Fibroblast of skin of scalp (primary cell): ENCODE results near the gene PRSS27.
"Not testable (repeated sequence)": the region's sequence is repeated elsewhere in the genome, so short reads cannot be mapped to it uniquely, and the experiment has no call there.

Experiments used
- DNase-seq: peaks from one replicate; pipeline ENCODE4 v3.0.0-alpha.2; 2013

Gene PRSS27

DNA sequence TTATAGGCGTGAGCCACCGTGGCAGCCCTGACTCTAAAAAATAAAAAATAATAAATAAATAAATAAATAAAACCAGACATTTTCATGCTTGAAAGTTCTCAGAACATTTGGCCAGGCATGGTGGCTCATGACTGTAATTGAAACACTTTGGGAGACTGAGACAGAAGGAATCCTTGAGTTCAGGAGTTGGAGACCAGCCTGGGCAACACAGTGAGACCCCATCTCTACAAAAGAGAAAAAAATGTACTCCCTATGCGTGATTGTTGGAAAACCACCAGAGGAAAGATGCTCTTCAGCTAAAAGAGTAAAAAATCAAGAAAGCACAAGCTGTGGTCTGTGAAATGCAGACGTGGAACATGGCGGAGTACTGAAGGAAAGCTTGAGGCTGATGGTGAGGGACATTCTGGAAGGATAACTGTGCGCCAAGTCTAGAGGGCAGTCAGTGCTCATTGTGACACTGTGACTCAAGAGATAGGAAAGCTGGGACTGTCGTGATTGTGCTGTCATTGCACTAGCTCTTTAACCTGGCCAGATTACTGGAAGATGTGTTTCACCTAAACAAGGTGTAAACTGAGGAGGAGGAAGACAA lies 4.2 kb upstream of the PRSS27 start:
- DNase-seq: no peak

GRCh38 chr16:2721634-2722173 lies 1.7 kb upstream of the PRSS27 start:
- not testable (repeated sequence) for DNase-seq

- peak; percentile 90 for DNase-seq
Measured at GRCh38 chr16:2720719-2721633, 952 bp upstream of the PRSS27 start.

DNA sequence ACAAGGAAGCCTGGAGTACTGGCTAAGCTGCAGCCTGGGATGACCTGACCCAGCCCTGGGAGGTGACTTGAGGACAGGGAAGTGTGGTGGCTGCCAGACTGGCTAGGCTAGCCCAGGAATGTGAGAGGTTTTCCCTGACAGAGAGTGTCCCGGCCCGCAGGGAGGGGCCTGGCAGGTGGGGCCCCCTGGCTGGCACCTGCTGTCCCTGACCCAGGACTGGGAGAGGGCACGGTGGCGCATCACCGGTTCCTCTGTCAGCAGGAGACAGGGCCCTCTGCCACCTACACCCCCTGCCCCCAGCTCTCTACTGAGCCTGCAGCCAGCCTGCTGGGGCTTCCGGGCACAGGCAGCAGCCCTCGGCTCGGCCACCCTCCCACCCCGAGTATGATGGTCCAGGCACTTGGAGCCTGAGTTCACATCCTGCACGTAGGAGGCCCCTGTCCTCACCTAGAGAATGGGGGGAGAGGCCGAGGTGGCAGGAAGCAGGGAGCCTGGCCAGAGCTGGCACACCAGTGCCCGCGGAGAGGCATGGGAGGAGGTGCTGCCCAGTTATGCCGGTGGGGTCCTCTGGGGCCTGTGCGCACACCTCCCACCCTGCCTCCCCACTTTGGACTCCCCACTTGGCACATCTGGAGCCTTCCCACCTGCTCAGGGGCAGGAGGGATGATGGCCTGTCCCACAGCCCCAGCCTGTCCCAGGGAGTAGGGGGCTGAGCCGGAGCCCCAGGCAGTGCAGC lies 528 bp downstream of the PRSS27 start:
- no peak for DNase-seq

- no peak for DNase-seq
Measured at GRCh38 chr16:2717383-2718263, 2.4 kb downstream of the PRSS27 start.

DNA sequence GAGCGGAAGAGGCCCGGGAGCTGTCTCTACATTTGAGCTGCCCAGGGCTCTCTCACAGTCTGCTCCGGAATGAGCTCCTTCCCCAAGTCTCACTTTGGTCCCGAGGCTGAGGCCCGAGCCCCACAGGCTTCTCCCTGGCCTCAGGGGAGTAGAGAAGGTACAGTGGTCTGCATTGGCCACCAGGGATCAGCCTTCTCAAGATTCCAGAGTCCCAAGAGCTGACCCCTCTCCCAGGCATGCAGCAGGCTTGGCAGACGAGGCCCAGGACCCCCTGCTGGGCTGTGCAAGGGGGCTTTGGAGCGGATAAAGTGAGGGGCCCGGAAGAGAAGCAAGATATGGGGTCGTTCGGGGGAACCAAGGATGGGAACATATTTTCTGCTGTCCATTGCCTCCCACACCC lies 3.1 kb downstream of the PRSS27 start:
- no peak for DNase-seq

GRCh38 chr16:2715966-2716885 lies 3.8 kb downstream of the PRSS27 start:
- no peak for DNase-seq

DNA sequence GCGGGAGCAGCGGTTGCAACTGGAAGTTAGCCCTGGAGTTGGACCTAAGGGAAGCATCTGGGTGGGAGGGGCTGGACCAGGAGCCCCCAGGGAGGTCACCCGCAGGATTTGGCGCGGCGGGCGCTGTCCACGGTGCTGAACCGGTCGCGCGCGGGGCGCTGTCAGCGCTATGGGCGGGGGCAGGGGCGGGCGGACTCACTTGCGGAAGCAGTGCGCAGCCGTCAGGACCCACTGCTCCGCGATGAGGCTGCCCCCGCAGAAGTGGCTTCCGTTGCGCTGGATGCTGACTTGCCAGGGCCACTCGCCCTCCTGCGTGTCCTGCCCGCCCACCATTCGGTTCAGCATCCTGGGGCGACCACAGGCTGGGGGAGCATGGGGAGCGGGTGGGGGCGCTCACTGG lies 4.5 kb downstream of the PRSS27 start:
- DNase-seq: peak; percentile 51

GRCh38 chr16:2715064-2715463 lies 5.0 kb downstream of the PRSS27 start:
- DNase-seq: no peak

DNA sequence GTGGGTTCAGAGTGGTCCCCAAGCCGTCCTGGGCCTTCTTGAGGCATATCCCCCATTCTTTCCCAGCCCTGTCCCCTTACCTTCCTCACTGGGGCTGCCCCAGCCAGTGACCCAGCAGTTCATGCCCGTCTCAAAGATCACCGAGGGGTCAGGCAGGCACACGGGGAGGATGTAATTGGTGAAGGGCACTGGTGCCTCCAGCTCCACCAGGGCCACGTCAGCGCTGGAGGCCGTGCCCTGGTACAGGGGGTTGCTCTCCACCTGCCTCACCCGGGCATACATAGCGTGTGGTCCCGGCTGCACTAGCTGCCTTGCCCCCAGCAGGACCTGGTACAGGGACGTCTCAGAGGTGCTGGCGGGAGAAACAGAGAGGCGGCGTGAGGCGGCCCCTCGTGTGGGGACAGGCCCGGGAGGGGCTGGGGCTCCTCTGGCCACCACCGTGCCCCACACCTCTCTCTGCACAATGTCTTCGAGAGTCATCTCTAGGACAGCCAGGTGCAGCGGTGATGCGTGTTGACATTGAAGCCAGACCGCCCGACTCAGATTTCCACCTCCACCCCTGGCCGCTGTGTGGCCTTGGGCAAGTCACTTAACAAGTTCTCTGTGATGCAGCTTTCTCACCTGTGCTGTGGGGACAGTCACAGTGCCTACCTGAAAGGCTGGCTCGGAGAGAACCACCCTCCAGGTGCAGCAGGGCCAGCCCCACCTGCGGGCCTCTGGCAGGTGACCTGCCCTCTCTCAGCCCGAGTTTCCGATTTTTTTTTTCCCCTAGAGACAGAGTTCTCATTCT lies 5.8 kb downstream of the PRSS27 start:
- DNase-seq: no peak

GRCh38 chr16:2713523-2713922 lies 6.5 kb downstream of the PRSS27 start:
- DNase-seq: no peak

DNA sequence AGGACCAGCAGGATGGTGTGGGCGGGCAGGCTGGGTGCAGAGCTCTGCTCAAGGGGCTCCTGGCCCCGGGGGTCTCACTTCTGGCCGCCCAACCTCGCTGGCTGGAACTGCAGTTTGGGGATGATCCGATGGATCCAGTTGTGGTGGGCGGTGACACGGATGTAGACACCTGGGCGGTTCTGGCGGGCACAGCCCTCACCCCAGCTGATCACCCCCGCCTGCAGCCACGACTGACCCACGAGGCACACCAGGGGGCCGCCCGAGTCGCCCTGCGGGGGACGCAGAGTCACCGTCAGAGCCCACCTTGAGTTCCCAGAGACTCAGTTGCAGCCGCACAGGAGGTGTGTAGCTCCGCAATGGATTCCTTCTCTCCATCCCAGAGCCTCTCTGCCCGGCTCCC lies 7.5 kb downstream of the PRSS27 start:
- DNase-seq: no peak

- DNase-seq: no peak
Measured at GRCh38 chr16:2712063-2712441, 8.0 kb downstream of the PRSS27 start.

DNA sequence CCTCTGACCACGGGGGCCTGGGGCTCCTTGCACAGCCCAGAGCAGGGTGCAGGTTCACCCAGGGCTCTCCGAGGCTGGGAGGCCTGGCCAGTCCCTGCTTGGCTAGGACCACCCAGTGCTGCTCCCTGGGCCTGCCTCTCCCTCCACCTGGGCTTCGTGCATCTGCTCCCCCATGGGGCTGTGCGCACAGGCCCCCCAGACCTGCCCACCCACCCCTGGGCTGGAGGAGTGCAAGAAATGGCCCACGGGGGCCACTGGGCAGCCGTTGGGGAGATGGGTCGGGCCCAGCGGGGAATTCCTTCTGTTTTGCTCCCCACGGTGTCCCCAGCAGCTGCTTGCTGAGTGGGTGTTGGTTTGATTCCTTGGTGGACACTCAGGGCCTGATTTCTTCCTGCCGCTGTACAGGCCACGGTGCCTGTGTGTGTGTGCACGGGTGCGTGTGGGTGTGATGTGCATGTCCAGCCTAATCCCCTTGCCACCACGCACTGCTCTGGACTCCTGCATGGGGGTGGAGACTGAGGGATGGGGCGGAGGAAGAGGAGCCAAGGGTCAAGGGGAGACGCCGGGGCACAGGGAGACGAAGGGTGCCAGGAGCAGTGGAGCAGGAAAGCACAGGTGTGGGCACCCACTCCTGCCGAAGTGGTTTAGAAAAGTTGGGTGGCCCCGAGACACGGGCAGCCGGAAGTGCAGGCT lies 8.5 kb downstream of the PRSS27 start:
- DNase-seq: no peak

DNA sequence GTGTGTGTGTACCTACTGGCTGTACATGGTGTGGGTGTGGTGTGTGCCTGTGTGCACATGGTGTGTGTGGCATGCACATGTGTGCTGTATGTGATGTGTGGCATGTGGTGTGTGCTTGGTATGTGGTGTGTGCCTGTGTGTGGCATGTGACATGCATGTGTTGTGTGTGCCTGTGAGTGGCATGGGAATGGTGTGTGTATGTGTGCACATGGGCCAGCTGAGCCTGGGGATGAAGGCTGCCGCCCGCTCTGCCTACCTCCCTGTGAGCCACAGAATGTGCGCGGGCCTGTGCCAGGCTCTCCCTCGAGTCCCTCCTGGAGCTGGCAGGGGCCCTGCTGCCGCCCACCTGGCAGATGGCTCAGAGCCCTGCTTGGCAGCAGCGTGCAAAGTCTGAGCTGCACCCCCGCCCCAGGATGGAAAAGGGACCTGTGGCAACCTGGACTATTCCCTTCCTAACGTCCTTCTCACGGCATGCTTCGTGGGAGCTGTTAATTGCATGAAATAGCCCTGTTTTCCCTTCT lies 9.3 kb downstream of the PRSS27 start:
- no peak for DNase-seq

- DNase-seq: no peak
Measured at GRCh38 chr16:2710021-2710710, 9.9 kb downstream of the PRSS27 start.

DNA sequence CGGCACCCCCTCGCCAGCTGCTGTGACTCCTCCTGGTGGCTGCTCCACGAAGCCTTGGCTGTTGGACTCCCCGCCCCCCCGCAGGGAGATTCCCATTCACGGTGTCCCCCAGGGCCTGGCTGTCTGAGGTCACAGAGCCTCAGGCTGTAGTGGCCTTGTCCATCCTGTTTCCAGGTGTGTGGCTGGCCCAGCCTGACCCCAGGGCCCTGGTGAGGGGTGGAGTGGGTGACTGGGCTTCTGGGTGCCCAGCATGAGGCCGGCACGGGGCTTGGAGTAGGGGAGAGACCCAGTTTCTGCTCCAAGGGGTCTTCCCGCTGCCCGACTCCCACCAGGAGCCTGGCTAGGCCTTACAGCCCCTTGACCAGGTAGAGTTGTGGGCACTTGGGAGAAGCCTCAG lies 10.4 kb downstream of the PRSS27 start:
- no peak for DNase-seq

DNA sequence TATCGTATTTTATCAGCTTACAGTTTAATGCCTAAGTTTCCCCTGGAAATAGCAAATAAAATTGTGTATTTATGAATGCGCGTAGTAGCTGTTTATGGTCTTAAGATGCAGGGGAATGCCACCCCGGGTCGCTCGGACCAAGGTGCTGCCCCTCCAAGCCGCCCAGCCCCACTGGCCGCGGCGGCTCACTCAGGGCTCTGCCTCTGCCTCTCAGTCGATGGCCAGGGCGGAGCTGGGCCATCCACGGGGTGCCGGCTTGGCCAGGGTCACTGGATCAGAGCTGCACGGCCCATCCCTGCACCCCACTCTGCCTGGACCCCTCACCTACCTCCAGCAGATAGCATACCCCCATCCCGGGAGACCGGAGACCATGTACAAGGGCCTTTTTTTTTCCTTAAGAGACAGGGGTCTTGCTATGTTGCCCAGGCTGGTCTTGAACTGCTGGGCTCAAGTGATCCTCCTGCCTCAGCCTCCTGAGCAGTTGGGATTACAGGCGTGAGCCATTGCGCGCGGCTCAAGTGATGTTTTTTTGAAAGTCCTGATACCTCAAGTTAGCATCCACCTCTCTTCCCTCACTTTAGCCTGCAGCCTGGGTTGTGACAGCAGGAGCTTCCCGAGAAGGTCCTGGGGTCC lies 11.0 kb downstream of the PRSS27 start:
- DNase-seq: no peak
